GM18858 (cell line): Measurements from ENCODE around the gene PLB1.
"Not testable (repeated sequence)": the region's sequence is repeated elsewhere in the genome, so short reads cannot be mapped to it uniquely, and the experiment has no call there.

Source experiments
- ATAC-seq: cut with Tn5 transposase; IDR thresholded peaks from one replicate; pipeline ENCODE4 v1.9.1; 2021; ENCODE audit not compliant: unreplicated experiment

PLB1 gene

DNA sequence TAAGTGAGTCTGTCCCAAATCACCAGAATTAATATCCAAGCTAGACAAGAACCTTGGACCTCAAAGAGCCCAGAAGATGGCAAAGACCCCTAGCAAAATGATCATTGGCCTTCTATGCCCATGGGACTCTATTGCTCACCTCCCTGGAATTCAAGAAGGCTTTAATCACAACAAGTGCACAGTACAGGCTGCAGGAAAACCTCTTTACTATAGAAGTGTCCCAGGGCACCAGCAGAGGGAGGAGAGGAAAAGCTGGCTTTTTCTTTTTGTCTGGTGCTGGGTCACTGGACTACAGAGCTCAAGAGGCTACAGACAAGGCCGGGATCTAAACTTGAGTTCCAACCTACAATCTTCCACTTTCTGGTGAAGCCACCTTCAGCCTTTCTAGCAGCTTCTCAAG is 167.5 kb downstream of the PLB1 start:
- ATAC-seq, result no peak

DNA sequence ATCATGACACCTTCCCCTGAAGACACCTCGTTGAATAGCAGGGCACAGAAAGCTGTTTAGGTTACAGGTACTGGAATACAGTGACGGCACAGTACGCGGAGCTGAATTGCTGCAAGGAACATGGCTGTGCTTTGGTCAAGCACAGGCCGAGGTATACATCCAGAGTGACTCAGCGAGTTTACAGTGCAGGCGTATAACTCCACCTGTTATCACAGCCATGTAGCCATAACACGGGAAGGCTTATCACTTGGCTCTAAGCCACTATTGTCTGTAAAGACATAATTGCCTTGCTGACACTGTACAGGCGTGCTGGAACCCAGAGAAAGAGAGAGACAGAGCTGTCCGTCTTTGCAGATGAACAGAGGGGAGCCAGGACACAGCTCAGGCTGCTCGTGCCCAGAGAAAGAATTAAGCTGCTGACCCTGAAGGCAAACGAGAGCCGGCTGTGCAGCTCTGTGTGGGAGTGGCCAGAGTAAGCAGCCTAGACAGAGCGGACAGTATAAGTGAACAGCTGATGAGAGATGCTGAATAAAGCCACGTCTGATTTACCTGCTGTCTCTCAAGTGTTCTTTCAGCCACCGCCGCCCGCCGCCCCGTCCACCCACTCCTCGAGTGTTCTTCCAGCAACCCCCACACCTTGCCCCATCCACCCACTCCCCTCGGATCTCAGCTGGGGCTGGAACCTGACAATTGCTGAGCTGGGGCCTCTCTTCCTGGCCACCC is 168.4 kb downstream of the PLB1 start:
- no peak for ATAC-seq

DNA sequence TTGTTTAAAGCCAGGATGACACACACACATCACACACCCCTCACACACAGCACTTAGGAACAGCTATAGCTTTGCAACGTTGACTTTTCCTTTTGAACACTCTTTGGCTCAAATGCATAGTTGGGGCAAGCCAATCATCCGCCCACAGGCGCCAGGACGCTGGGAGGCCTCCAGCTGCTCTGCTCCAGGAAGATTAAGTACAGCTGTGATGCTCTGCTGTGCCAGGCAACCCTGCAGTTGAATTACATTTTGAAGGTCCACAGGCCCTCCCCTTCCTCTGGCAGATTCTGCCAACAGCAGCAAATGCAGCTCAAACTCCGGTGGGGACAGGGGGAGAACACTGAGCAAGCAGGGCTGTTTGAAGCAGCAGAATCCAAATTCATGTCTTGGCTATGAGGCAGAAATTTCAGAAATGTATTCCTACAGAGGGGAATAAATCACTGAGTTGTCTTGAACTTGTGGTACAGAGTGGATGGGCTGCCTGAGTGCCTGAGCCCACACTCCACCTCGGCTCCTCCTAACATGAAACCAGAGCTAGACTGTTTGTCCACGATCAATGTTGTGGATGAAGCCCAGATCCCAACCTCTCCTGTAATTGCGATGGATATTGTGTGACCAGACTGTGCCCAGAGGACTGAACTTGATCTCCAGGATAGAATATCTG is 169.3 kb downstream of the PLB1 start:
- ATAC-seq, result no peak

DNA sequence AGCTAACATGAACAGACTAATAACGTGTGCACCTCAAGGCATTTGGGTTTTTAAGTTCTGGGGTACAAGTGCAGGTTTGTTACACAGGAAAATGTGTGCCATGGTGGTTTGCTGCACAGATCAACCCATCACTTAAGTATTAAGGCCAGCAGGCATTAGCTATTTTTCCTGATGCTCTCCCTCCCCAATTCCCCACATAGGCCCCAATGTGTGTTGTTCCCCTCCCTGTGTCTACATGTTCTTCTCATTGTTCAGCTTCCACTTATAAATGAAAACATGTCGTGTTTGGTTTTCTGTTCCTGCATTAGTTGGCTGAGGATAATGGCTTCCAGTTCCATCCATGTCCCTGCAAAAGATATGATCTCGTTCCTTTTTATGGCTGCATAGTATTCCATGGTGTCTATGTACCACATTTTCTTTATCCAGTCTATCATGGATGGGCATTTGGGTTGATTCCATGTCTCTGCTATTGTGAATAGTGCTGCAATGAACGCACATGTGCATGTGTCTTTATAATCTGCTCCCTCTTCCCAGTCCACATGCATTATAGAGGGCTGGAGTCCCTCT is 170.0 kb downstream of the PLB1 start:
- ATAC-seq, result not testable (repeated sequence)

DNA sequence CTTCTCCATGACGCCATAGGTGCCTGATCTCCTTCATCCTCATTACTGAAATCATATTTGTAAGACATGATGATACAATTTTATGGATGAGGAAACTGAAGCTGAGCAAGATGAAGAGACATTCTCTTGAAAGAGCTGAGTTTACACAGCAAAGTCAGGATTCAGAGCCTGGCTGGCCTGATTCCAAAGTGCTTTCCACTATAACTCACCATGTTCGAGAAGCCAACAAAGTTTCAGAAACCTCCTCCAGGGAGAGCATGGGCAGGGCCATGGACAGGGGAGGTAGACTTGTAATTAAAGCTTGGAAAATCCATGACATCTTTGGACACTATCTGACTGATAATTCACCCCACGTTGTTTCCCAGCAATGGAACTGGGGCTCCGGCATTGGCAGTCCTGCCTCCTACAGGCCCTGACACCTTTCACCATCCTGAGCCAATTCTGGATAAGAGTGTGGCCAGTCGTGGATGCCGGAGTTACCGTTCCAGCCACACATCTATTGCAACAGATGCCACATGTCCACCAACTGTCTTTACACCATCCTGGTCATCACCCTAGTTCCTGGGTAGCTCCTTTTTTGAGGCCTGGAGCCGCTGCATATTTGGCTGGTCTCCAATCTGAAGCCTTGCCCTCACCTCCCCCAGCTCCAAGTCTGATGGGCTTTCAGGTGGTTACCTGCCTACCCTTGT is 170.8 kb downstream of the PLB1 start:
- no peak for ATAC-seq

DNA sequence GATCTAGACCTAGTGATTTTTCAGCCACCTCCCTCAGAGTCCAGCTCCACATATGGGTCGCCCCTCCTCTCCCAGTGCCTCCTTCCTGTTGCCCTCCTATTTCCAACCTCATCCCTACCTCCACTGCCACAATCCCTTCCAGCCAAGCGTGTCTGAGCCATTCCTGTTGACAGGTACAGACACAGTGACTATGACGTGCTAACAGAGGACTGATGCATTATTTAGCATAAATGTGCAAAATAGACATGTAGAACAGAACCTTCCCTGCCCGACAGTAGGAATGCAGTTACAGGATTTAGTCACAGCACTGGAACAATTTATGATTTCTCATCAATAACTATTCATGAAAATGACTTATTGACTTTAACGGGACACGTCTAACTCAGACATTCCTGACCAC is 171.4 kb downstream of the PLB1 start:
- no peak for ATAC-seq

DNA sequence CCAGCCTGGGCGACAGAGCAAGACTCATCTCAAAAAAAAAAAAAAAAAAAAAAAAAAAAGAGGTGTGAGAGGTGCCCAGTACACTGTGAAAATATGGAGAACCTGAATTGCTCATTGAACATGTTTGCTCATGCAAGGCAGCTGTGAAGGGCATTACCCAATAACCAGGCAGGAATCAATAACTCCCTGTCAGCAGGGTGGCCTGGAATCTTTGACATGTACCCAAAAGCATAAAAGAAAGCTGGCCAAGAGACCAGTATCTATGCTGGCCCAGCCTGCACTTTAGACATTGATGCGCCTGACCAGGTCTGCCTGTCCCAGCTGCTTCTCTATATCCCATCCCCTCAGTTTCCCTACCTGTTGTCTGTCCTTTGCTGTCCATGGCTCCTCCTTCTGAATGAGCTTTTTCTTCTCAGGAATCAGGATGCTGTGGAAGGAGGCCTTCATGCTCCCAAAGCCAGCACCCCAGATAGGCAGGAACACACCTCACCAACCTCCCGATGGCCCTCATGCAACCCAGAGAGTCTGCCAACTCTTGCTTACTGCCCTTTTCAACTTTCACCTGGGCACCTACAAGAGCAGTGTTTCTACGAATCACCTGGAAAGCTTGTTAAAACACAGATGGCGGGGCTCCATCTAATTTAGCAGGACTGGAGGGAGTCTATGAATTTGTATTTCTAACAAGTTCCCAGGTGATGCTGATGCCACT is 172.4 kb downstream of the PLB1 start:
- no peak for ATAC-seq

DNA sequence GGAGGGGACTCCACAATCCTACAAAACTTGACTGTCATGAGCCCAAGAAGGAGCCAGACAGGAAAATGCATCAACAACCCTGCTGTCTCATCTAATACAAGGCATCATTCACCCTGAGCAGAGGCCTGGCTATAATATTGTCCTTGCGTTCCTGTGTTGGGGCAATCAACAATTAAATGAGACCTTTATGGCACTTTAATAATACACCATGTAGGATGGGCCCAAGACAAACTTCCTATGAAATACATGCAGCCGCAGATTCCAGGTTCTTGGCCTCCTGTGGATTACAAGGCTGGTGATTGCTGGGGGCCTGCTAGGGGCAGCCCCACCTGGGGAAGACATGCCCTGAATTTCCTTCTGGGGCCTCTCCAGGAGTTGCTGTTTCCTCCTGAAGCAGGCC is 173.0 kb downstream of the PLB1 start:
- ATAC-seq, result no peak

DNA sequence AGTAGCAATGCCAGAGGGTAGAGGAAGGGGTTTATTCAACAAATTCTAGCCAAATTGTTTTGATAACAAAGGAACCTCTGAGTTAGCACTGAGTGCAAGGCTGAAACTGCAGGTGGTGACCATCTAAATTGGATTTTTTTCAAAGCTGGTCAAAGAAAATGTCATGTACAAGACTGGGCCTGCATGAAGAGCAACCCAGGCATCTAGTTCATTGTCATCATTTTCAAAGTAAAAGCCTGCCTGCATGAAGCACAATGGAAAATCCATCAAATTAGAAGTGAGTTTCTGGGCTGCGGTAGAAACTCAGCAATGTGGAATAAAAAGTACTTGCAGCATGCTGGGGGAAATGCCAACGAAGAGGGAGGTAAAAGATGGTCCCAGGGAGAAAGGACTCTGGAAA is 175.0 kb downstream of the PLB1 start:
- ATAC-seq, result no peak

DNA sequence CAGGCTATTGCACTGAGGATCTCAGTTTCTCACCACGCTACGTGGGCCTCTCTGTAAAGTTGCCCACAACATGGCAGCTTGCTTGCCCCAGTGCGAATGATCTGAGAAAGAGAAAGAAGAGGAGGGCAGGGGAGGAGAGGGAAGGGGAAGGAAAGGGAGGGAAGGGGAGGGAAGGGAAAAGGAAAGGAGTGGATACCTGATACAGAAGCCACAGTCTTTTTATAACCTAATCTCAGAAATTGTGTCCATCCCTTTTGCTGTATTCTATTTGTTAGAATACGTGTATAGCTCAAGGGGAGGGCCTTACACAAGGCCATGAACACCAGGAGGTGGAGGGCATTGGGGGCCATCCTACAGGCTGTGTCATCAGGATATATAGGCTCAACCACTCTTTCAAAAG is 177.5 kb downstream of the PLB1 start:
- ATAC-seq, result no peak

DNA sequence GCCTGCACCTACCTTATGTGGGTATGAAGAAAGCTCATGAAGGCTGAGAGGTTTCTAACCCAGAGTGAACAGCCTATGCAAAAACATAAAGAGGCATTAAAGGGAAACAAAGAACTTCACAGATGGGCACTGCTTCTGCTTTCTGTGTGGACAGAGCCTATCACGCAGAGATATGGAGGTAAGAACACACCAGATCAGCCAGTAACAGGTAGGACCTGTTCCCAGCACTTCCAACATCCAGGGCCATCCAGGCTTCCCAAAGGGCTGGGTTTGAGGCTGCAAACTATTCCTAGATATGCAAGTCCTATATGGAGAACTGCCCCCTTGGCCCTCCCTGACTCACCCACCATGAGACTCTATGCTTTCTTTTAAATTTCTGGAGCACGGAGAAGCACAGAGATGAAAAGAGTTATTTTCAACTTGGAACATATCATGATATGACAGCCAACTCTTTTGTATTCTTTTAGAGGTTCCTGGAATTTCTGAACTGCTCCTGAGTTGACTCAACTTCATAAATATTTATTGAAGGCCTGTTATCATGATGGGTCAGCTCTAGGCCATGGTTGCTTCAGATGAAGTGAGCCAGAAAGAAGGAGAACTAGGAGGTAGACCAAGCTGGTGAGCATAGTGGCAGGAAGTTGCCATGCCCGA is 178.3 kb downstream of the PLB1 start:
- ATAC-seq, result no peak

DNA sequence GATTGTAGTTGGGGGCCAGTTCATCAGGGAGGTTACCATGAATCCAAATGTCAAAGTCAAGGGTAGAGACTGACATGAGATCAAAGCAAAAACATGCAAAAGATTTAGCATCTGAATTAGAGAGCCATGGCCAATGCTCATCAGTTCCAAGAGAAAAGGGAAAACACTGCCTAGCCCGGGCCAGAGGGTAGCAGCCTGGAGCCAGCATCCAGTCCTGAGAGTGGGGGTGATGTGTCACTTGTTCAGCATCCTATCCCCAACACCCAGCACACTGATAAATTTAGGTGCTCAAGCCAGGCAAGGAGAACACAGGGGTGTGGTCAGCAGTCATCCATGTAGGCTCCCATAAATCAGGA is 178.8 kb downstream of the PLB1 start:
- ATAC-seq, result no peak

DNA sequence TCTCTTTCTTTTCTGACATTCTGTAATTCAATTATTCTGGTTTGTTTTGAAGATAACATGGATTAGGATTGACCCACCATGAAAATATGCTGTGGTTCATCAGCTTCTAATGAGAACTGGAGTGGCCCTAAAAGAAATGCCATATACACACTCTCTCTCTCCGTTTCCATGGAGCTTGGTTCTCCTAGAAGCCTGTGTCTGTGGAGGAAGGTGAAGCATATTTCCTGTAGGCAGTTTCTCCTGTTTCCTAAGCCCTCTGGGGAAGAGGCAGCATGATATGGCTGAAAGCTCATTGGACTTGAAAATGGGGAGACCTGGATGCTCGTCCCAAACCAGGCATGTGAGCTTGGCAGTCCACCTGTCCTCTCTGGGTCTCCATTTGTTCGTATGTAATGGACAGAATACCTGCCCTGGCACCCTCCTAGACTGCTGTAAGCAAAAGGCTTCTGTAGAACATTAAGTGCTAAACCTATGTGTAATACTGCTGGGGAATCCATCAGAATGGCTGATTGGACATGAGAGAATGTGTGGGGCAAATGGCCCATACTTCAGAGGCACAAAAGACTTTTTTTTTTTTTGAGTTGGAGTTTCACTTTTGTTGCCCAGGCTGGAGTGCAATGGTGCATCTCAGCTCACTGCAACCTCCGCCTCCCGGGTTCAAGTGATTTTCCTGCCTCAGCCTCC is 180.4 kb downstream of the PLB1 start:
- no peak for ATAC-seq

DNA sequence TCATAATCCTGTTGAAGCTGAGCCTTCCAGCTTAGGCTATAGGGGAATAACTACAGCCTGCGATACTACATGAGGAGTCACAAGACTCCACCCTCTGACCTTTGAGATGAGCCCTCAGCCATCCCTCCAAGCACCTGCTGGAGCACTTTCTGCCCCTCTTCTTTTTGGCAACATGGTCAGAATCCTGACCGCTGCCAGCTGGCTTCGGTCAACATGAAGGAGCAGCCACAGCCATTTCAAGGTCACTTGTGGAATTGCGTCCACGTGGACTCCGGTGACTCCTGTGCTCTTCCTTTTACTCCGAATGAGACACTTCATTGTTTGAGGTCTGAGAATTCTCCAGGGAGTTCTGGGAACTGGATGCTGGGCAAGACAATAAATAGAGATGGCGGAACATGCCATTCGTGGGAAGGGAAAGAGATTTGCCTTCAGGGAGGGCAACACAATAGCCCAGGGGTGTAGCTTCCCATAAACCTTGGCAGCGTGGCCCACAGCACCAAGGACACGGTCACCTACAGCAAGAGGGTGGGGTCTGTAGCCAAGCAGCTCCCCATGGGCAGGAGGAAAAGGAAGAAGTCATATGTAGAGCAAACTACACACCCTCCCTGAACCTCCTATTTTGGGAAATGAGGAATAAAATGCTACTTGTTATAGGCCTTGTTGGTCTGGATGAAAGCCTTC is 182.5 kb downstream of the PLB1 start:
- no peak for ATAC-seq

DNA sequence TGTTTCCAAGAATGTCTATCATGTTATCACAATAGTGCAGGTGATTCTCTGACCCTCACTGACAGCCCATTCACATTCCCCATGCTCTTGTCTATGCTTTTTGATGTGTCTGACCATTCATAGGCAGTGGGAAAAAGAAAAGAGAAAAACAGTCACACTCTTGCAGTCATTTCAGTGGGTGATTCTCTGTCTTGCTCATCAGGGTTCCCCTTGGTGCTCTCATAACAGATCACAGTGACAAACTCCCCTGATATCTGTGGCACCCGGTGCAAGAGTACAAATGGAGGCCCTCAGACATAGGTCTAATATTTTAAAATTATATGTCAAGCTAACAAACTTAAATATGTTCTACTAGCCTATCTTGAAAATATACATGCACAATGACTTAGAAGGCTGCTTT is 183.1 kb downstream of the PLB1 start:
- ATAC-seq, result no peak

DNA sequence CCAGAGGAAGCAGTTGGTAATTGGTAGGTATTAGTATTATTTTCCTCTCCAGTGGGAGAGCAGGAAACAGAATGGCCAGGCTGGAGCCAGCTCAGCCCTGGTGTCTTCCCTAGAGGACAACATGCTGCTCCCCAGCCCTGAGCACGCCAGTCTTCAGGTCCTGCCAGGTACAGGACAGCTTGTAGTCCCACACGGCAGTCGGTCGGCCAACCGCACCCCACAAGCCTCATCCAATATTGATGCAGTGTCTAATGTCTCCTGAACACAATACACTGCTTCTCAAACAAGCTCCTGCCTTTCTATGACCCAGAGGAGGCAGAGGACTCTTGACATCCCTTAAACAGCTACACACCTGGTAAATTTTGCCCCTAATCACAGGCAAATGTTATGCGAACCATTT is 184.8 kb downstream of the PLB1 start:
- no peak for ATAC-seq

DNA sequence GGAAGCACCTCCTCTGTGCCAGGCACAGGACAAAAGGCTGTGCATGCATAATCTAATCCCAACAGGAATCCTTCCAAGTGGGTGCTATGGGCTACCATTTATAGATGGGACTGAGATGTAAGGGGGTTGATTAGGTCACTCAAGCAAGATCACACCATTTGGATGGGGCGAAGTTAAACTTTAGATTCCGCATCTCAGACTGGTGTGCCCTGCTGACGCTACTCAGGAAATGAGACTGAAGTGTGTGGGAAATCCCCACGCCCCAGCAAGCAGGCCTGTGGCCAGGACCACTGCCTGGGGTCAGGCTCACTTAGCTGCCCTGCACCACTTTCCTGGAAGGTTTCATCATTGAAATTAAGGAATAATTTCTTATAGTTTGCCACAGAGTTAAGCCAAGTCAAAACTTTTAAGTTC is 185.3 kb downstream of the PLB1 start:
- ATAC-seq, result peak; percentile 84

DNA sequence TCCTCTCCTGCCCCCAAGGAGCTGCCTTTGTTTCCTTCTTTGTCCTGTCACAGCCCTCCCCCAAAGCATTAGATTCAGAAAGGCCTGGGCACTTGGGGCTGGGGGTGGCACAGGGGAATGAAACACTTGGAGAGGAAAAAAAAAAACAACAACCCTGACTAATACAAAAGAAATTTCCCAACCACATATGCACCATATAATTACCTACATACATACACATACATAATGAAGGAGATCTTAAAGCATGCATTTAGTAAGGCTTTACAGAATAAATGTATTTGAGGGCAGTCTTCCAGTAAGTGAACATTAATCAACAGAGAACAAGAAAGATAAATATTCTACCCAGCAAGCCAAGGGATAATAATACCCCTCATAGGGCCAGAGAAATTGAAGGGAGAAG is 185.7 kb downstream of the PLB1 start:
- ATAC-seq, result no peak

DNA sequence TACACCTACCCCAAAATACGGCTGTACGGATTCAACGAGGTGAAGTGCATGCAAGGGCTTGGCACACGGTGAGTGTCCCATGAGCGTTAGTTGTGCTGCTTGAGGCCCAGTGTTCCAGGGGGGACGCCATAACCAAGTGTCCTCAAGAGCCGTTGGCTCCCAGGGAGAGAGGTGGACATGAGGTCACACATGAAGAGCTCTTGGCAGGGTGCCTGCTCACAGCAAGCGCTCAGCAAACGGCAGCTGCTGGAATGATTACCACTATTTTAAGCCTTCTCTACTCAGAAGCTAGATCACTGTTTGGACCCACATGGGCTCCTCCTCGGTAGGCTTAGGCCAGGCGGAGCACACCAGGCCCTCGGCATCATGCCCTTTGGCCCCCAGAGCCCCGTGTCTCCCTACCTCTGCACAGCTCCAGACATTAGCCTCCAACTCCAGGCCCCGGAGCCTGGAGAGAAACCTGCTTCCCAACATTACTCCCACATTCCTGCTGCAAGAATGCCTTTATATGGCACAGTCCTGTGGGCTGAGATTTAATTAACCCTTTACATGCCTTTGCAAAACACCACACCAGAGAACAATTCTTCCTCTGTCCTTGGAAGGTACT is 187.3 kb downstream of the PLB1 start:
- ATAC-seq, result no peak
